Measurements from ENCODE around the gene SNX19. TPM values are rescaled to one million over a fixed set of nuclear protein-coding genes. Genes with fewer than 3 reads are reported as not detected.

Gene SNX19
- total and polyA plus RNA-seq, 8 donors, result 11.7 to 37.2 (median 22.4) TPM

DNA sequence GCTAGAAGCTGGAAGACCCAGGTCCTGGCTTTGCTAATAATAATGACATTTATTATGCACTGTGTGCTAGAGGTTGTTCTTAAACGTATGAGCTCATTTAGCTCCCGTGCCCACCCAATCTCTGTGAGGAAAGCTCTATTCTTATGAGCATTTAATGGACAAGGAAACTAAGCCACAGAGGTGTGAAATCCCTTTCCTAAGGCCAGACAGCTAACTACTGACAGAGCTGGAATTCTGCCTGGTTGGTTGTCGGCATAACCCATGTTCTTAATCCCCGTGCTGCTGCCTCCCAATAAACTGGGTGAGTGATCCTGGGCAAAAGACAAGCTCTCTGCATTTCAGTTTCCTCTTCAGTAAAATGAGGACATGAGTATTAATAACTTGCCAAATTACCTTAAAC is 49.4 kb downstream of the SNX19 start:
- WGBS, 2 donors, result 85 to 87% methylated on average over 4 of the region's 4 CpGs
- no peaks in the 10 kb centered on the region for H3K4me1 ChIP-seq
- ATAC-seq (no peak), DNase-seq (no peak), FAIRE-seq (no peak)
- intact Hi-C loops (cut with DNase I), result loop anchor here in 1 of 3 donors (10.0 kb wide), 1 partner anchor 432 kb away; no protein-coding TSS in a partner anchor
- H3K4me3 ChIP-seq, result no peak overlapping the region
- no peaks in the 10 kb centered on the region for H3K27me3 ChIP-seq
- no peaks in the 10 kb centered on the region for H3K9me3 ChIP-seq
- H3K36me3 ChIP-seq, result peaks cover 0 to 9% (median 0%) of the 10 kb centered on the region in 3 donors
- H3K27ac ChIP-seq, result no peak overlapping the region
- TF ChIP-seq, protein P1, sequence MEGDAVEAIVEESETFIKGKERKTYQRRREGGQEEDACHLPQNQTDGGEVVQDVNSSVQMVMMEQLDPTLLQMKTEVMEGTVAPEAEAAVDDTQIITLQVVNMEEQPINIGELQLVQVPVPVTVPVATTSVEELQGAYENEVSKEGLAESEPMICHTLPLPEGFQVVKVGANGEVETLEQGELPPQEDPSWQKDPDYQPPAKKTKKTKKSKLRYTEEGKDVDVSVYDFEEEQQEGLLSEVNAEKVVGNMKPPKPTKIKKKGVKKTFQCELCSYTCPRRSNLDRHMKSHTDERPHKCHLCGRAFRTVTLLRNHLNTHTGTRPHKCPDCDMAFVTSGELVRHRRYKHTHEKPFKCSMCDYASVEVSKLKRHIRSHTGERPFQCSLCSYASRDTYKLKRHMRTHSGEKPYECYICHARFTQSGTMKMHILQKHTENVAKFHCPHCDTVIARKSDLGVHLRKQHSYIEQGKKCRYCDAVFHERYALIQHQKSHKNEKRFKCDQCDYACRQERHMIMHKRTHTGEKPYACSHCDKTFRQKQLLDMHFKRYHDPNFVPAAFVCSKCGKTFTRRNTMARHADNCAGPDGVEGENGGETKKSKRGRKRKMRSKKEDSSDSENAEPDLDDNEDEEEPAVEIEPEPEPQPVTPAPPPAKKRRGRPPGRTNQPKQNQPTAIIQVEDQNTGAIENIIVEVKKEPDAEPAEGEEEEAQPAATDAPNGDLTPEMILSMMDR (IDR thresholded peaks at IDR 0.05), result no peak

DNA sequence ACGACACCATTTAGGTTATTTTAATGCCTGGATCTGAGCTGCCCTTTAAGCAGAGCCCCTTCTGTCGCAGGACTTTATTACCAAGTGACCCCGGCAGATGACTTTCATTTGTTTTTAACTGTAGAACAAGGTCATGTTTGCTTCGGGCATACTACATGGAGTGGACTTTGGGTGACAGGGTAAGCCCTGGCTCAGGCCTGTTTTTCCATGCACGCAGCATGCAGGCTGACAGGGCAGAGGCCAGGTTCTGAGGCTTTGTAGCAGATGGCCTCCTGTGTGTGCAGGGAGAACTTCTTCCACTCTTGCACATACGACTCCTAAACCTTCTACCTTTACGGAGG is 50.5 kb downstream of the SNX19 start:
- 74 to 80% methylated on average over 7 of the region's 7 CpGs for WGBS, 2 donors
- Histone ChIP-seq H3K27me3 (no peaks in the 10 kb centered on the region), H3K36me3 (no peaks in the 10 kb centered on the region), H3K27ac (no peak overlapping the region), H3K9me3 (no peaks in the 10 kb centered on the region), H3K4me1 (no peaks in the 10 kb centered on the region), H3K4me3 (no peak overlapping the region)
- no peak for FAIRE-seq
- intact Hi-C loops (cut with DNase I), result loop anchor here in 1 of 3 donors (10.0 kb wide), 1 partner anchor 431 kb away; no protein-coding TSS in a partner anchor
- no peak for DNase-seq
- no peak for ATAC-seq
- TF ChIP-seq, protein P1 (IDR thresholded peaks at IDR 0.05), result no peak

DNA sequence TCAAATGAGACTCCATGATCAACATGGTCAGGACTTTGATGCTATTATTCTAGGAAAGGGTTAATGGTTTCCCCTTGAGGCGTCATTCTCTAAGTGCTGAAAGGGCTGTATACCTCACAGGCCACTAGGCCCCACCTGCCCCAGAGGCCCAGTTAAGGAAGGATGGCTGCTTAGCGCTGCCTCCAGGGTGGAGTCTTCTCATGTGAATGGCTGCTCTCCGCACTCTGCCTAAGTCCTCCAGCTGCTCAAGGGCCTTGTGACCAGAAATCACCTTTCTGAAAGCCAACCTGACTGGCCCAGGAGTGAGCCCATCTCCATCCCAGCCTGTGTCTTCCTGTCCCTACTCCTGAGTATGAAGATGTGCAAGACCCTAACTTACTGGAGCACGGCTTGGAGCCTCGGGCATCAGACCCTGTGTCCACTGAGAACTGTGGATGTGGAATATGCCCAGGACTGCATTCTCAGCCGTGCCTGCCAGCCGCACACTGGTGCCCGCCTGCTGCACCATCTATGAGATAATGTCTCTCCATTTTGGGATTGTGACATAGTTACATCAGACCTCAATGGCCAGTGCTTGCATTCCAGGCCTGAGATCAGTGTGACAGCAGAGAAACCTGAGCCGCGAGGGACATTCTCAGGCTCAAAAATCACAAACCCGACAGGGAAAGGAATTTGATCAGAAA is 51.0 kb downstream of the SNX19 start:
- no peak for FAIRE-seq
- peak in 1 of 4 donors; percentile 4 for ATAC-seq
- no peak overlapping the region for H3K27ac ChIP-seq

DNA sequence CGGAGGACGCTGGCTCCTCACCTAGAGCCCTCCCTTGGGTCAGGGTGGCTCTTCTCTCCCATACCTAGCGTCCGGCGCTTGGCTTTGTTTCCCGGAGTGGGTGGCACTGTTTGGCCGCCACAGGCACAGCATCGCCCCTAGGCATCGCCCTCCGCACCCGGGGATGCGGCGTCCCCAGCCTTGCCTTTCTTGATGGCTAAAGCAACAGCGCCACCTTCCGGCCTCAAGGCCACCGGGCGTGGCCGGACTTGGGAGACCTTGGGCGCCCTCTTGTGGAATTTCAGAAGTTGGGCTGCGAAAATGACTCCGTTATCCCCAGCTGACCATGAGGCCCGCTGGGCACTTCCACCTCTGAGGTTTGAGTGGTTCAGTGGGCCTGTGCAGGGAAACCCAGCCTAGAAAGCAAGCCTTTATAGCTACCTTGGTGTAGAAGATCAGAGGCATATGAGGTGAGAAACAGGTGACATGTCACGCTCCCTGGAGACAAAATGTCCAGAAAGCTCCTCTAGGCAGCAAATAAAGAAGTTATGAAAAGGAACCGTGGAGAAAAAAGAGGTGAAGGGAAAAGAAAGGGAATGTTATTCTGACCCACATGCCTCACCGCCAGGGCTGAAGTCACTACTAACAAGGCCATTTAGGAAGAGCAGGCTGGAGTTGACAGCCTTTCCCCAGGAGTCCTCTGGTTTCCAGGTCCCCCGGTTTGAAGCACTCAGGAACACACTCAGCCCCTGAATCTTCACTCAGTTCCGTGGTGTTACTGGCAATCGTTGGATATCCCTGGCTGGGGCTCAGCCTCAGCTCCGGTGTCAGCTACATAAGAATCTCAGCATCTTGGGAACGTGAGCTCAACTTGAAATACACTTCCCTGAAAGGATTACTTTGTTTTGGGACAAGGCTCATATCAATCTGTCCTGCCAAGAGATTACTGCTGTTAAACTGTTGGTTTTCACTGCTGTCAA is 54.1 kb downstream of the SNX19 start:
- Histone ChIP-seq H3K4me1 (peaks cover 0 to 4% (median 0%) of the 10 kb centered on the region in 3 donors), H3K9me3 (no peaks in the 10 kb centered on the region), H3K4me3 (no peak overlapping the region), H3K36me3 (no peaks in the 10 kb centered on the region), H3K27ac (no peak overlapping the region), H3K27me3 (no peaks in the 10 kb centered on the region)
- 24 to 25% methylated on average over 30 of the region's 30 CpGs for WGBS, 2 donors
- TF ChIP-seq, protein P1 (IDR thresholded peaks at IDR 0.05), result peak; percentile 96 to 100 (median 100)
- DNase-seq, result peak; percentile 79 to 97 (median 92)
- FAIRE-seq, result no peak
- intact Hi-C loops (cut with DNase I), result loop anchor here (5.0 to 10.0 kb wide), 3 partner anchors 425 to 430 kb away; no protein-coding TSS in a partner anchor
- peak; percentile 78 to 99 (median 92) for ATAC-seq

More for the DNA sequence above, 51.0 kb downstream of the SNX19 start:
- TF ChIP-seq, protein P1 (IDR thresholded peaks at IDR 0.05), result no peak
- H3K9me3 ChIP-seq, result no peaks in the 10 kb centered on the region
- DNase-seq, result no peak
- no peaks in the 10 kb centered on the region for H3K27me3 ChIP-seq
- WGBS, 2 donors, result 72 to 77% methylated on average over 11 of the region's 11 CpGs
- no peaks in the 10 kb centered on the region for H3K4me1 ChIP-seq
- H3K36me3 ChIP-seq, result no peaks in the 10 kb centered on the region
- intact Hi-C loops (cut with DNase I), result loop anchor here in 1 of 3 donors (10.0 kb wide), 1 partner anchor 430 kb away; no protein-coding TSS in a partner anchor
- no peak overlapping the region for H3K4me3 ChIP-seq

Data from pancreas (tissue), 10 donors.